GM06990 (cell line): Measurements from ENCODE around the gene SPDYE1.

Experiments used
- DNase-seq: peaks from one replicate; pipeline ENCODE4 v3.0.0-alpha.2; 2011; ENCODE audit not compliant: insufficient read length; ENCODE audit errors: extremely low read depth
- H3K27me3 ChIP-seq: replicated peaks from 2 replicates; pipeline ENCODE4 v1.6.0; 2011; ENCODE audit warnings: low read length; ENCODE audit not compliant: control insufficient read depth, insufficient read depth
- H3K36me3 ChIP-seq: 2 replicates; pipeline ENCODE4 v1.5.1; 2011; ENCODE audit warnings: low read length; ENCODE audit not compliant: control insufficient read depth, insufficient read depth
- H3K4me3 ChIP-seq: replicated peaks from 2 replicates; pipeline ENCODE4 v1.5.1; 2011; ENCODE audit warnings: low read depth, mild to moderate bottlenecking, control low read depth, low read length
- TF ChIP-seq, protein P1 (sequence below): IDR thresholded peaks from 2 replicates; pipeline ENCODE4 v1.5.1; 2011; ENCODE audit warnings: low read length, control low read depth, mild to moderate bottlenecking, inconsistent platforms; ENCODE audit not compliant: insufficient read depth, poor library complexity, severe bottlenecking

SPDYE1 gene

DNA sequence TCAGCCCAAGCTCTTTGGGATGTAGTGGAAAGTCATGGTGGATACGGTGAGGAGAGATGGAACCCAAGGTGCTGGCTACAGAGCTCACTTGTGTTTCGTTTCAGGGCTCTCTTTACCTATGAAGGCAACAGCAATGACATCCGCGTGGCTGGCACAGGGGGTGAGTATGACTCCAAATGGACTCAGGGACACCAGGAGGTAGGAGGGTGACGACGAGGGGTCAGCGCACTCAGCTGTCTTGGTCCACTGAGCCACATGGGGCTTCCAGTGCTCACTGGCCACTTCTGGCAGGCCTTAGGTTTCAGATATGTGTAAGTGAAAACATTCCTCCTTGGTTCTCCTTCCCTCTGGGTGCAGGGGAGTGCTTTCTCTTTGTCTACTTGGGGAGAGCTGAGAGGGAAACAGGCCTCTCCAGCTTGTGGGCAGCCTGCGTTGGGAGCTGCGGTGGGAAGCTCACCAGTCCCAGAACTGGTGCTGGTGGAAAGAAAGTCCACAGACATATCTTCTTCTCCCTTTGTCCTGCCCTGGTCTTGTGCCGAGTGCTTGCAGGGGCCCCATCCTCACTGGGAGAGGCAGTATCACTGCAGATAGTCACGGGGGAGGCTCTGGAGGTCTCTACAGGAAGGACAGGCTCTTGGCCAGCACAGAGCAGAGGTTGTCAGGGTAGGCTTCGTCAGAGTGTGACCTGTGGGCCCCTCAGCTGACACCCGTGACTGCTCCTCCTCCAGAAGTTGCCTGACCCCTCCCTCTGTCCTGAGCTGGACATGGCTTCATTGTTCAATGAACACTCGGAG, 52.6 kb downstream of the SPDYE1 start:
- TF ChIP-seq, protein P1, sequence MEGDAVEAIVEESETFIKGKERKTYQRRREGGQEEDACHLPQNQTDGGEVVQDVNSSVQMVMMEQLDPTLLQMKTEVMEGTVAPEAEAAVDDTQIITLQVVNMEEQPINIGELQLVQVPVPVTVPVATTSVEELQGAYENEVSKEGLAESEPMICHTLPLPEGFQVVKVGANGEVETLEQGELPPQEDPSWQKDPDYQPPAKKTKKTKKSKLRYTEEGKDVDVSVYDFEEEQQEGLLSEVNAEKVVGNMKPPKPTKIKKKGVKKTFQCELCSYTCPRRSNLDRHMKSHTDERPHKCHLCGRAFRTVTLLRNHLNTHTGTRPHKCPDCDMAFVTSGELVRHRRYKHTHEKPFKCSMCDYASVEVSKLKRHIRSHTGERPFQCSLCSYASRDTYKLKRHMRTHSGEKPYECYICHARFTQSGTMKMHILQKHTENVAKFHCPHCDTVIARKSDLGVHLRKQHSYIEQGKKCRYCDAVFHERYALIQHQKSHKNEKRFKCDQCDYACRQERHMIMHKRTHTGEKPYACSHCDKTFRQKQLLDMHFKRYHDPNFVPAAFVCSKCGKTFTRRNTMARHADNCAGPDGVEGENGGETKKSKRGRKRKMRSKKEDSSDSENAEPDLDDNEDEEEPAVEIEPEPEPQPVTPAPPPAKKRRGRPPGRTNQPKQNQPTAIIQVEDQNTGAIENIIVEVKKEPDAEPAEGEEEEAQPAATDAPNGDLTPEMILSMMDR: no peak
- H3K36me3 ChIP-seq: peaks cover 26% of the 10 kb centered on the region
- no peak for DNase-seq

DNA sequence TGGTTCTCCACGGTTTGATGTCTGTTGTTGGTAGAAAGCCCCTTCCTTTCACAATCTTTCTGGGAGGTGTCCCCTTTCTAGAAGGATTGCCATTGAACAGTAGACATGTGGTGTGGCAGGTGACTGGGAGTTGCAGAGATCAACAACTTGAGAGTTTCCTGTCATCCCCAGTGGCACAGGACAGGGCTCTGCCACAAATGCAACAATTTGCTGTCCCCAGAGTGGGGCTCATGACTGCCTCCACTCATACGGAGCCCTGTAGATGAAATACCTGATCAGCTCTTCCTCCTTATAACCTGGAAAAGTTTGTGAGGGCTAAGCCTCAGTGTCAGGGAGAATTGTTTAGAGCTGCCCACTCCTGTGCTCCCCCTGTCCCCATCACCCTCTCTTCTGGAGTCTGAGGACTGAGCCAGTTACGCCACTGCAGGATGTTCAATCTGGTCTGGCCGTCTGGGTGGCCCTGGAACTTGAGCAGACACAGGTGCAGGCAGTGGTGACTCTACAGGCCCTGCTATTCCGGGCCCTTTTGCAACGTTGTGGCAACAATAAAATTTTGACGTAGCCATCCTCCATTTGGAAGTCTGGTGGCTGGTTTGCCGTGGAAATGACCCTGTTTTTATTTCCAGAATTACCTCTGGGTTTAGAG, 53.3 kb downstream of the SPDYE1 start:
- Histone ChIP-seq H3K4me3 (no peak overlapping the region), H3K27me3 (no peaks in the 10 kb centered on the region), H3K36me3 (peaks cover 27% of the 10 kb centered on the region)
- TF ChIP-seq, protein P1: no peak
- DNase-seq: no peak

More for the DNA sequence above, 52.6 kb downstream of the SPDYE1 start:
- Histone ChIP-seq H3K4me3 (no peak overlapping the region), H3K27me3 (no peaks in the 10 kb centered on the region)

DNA sequence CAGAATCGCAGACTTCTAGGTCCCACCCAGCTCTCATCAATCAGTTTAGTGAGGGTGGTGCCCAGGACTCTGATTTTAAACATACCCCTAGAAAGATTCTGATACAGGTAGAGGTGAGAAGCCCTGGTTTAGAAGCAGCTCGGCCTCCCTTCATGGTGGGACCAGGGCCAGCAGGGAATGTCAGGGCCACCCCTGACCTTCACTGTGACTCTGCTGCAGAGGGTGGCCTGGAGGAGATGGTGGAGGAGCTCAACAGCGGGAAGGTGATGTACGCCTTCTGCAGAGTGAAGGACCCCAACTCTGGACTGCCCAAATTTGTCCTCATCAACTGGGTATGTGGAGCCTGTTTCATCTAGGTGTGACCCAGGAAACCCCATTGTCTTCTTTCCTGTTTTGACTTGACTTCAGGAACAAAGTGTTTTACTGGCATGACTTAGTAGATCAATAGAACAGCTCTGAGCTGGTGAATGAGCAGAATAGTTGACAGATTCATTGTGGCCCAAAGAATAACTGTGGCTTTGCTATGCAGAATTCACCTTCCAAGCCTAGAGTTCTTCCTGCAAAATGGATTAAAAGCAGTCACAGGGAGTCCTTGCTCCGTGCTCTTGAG, 54.0 kb downstream of the SPDYE1 start:
- no peaks in the 10 kb centered on the region for H3K27me3 ChIP-seq
- no peak for DNase-seq
- TF ChIP-seq, protein P1: no peak
- peaks cover 32% of the 10 kb centered on the region for H3K36me3 ChIP-seq
- H3K4me3 ChIP-seq: no peak overlapping the region

DNA sequence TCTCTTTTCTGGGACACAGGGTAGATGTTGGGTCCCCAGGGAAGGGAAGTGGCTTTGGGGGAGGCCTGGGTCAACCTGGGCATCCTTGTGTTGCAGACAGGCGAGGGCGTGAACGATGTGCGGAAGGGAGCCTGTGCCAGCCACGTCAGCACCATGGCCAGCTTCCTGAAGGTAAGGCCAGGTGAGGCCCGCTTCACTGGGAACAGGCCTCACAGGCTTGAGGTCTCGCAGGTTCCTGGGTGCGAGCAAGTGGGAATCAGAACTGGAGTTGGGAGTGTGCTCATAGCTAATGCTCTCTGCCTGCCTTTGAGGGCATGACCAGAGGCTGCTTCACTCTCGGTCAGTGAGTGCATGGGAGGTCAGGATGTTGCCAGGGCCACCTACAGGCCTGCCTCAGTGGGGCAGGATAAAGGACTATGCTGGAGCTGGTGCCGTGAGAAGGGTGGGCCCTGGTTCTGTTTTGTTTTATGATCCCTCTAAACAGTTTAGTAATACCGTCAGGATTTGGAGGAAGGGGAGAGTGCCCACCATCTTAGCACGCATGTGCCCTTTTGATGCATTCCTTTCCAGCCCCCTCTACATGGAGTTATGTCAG, 55.2 kb downstream of the SPDYE1 start:
- TF ChIP-seq, protein P1: no peak
- Histone ChIP-seq H3K27me3 (no peaks in the 10 kb centered on the region), H3K4me3 (no peak overlapping the region), H3K36me3 (peaks cover 41% of the 10 kb centered on the region)
- DNase-seq: no peak

DNA sequence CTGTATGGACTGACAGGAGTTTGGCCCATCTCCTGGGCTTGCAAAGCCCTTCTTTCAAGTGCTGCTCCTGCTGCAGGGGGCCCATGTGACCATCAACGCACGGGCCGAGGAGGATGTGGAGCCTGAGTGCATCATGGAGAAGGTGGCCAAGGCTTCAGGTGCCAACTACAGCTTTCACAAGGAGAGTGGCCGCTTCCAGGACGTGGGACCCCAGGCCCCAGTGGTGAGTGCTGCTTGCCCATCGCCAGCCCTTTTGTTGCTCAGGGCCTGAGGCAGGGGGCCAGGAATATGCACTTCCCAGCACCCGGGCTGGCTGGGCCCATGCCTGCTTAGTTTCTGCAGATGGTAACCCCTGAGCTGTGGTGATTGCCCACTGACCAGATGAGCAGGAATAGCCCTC, 59.0 kb downstream of the SPDYE1 start:
- Histone ChIP-seq H3K27me3 (no peaks in the 10 kb centered on the region), H3K36me3 (peaks cover 55% of the 10 kb centered on the region), H3K4me3 (no peak overlapping the region)
- TF ChIP-seq, protein P1: no peak
- DNase-seq: no peak
